ENCODE measurements around the gene IFITM10. TPM values are rescaled to one million over a fixed set of nuclear protein-coding genes. Genes with fewer than 3 reads are reported as not detected.
A peak's percentile ranks its signal among the peaks of the same experiment; 100 is the strongest.
"Not testable (repeated sequence)": the region's sequence is repeated elsewhere in the genome, so short reads cannot be mapped to it uniquely, and the experiment has no call there.

IFITM10 gene
- total RNA-seq, 2 experiments from 2014 or later: 0.96 to 1.3 TPM

- Mint-ChIP-seq H3K36me3 (no peaks in the 10 kb centered on the region), H3K4me3 (no peak overlapping the region), H3K27ac (peak overlapping the region; percentile 66), H3K27me3 (peaks cover 3% of the 10 kb centered on the region), H3K9me3 (ENCODE audit: low read depth) (no peaks in the 10 kb centered on the region), H3K4me1 (peaks cover 49% of the 10 kb centered on the region)
- CTCF ChIA-PET: interaction anchor here (1.1 to 2.6 kb wide), 5 partner anchors 9 to 121 kb away, joined by 4 to 20 read pairs (median 10); partner anchors contain the start of gene CTSD
- ATAC-seq: no peak
- no peak for DNase-seq
These were observed 23.0 kb upstream of the IFITM10 start for GRCh38 chr11:1773131-1773993.

- Mint-ChIP-seq H3K9me3 (ENCODE audit: low read depth) (no peaks in the 10 kb centered on the region), H3K27ac (peak overlapping the region; percentile 83), H3K36me3 (no peaks in the 10 kb centered on the region), H3K4me3 (peak overlapping the region; percentile 45), H3K4me1 (peaks cover 53% of the 10 kb centered on the region), H3K27me3 (peaks cover 3% of the 10 kb centered on the region)
- DNase-seq: peak; percentile 84
- peak; percentile 98 for ATAC-seq
- CTCF ChIA-PET: interaction anchor here (1.1 to 2.6 kb wide), 6 partner anchors 8 to 120 kb away, joined by 4 to 20 read pairs (median 10); partner anchors contain the start of gene CTSD
These were observed 22.1 kb upstream of the IFITM10 start for GRCh38 chr11:1772270-1773130.

GRCh38 chr11:1771700-1772099 lies 21.3 kb upstream of the IFITM10 start:
- no peak for ATAC-seq
- H3K27me3 Mint-ChIP-seq: peaks cover 2% of the 10 kb centered on the region
- CTCF ChIA-PET: interaction anchor here (1.0 to 2.5 kb wide), 4 partner anchors 14 to 119 kb away, joined by 4 to 20 read pairs (median 8); no protein-coding TSS in a partner anchor
- no peak overlapping the region for H3K4me3 Mint-ChIP-seq
- no peaks in the 10 kb centered on the region for H3K36me3 Mint-ChIP-seq
- no peaks in the 10 kb centered on the region for H3K9me3 Mint-ChIP-seq (ENCODE audit: low read depth)
- DNase-seq: no peak
- peak overlapping the region; percentile 83 for H3K27ac Mint-ChIP-seq
- peaks cover 53% of the 10 kb centered on the region for H3K4me1 Mint-ChIP-seq

- no peak overlapping the region for H3K27ac Mint-ChIP-seq
- peaks cover 53% of the 10 kb centered on the region for H3K4me1 Mint-ChIP-seq
- H3K9me3 Mint-ChIP-seq (ENCODE audit: low read depth): no peaks in the 10 kb centered on the region
- no peaks in the 10 kb centered on the region for H3K27me3 Mint-ChIP-seq
- H3K4me3 Mint-ChIP-seq: no peak overlapping the region
- CTCF ChIA-PET: interaction anchor here (1.0 to 2.5 kb wide), 4 partner anchors 13 to 119 kb away, joined by 4 to 20 read pairs (median 8); no protein-coding TSS in a partner anchor
- ATAC-seq (no peak), DNase-seq (no peak)
- no peaks in the 10 kb centered on the region for H3K36me3 Mint-ChIP-seq
These were observed 20.9 kb upstream of the IFITM10 start for GRCh38 chr11:1771273-1771672.

GRCh38 chr11:1770528-1770927 lies 20.1 kb upstream of the IFITM10 start:
- Mint-ChIP-seq H3K4me3 (no peak overlapping the region), H3K9me3 (ENCODE audit: low read depth) (no peaks in the 10 kb centered on the region), H3K27ac (no peak overlapping the region), H3K27me3 (no peaks in the 10 kb centered on the region), H3K4me1 (peaks cover 53% of the 10 kb centered on the region), H3K36me3 (no peaks in the 10 kb centered on the region)
- no peak for ATAC-seq
- CTCF ChIA-PET: interaction anchor here (1.0 kb wide), 1 partner anchor 112 kb away, joined by 3 read pairs; no protein-coding TSS in a partner anchor
- DNase-seq: no peak

- Mint-ChIP-seq H3K27me3 (no peaks in the 10 kb centered on the region), H3K9me3 (ENCODE audit: low read depth) (no peaks in the 10 kb centered on the region), H3K27ac (no peak overlapping the region), H3K4me1 (peaks cover 53% of the 10 kb centered on the region), H3K4me3 (no peak overlapping the region), H3K36me3 (no peaks in the 10 kb centered on the region)
- CTCF ChIA-PET: interaction anchor here (1.0 to 2.2 kb wide), 3 partner anchors 14 to 112 kb away, joined by 3 to 7 read pairs (median 3); no protein-coding TSS in a partner anchor
- DNase-seq (no peak), ATAC-seq (no peak)
These were observed 19.7 kb upstream of the IFITM10 start for GRCh38 chr11:1770061-1770460.

- H3K27me3 Mint-ChIP-seq; H3K36me3 Mint-ChIP-seq; H3K27ac Mint-ChIP-seq; H3K9me3 Mint-ChIP-seq (ENCODE audit: low read depth); DNase-seq; ATAC-seq; H3K4me3 Mint-ChIP-seq: not testable (repeated sequence)
- CTCF ChIA-PET: interaction anchor here (1.0 to 2.2 kb wide), 4 partner anchors 14 to 113 kb away, joined by 3 to 7 read pairs (median 3); no protein-coding TSS in a partner anchor
- H3K4me1 Mint-ChIP-seq: peaks cover 55% of the 10 kb centered on the region
These were observed 19.0 kb upstream of the IFITM10 start for GRCh38 chr11:1769304-1769936.

- DNase-seq (no peak), ATAC-seq (no peak)
These were observed 17.7 kb upstream of the IFITM10 start for GRCh38 chr11:1768141-1768469.

GRCh38 chr11:1767399-1768140 lies 17.2 kb upstream of the IFITM10 start:
- Mint-ChIP-seq H3K9me3 (ENCODE audit: low read depth) (no peaks in the 10 kb centered on the region), H3K27ac (no peak overlapping the region), H3K27me3 (no peaks in the 10 kb centered on the region), H3K4me3 (no peak overlapping the region), H3K36me3 (no peaks in the 10 kb centered on the region), H3K4me1 (peaks cover 51% of the 10 kb centered on the region)
- CTCF ChIA-PET: interaction anchor here (1.5 to 2.2 kb wide), 2 partner anchors 65 to 74 kb away, joined by 5 to 7 read pairs; no protein-coding TSS in a partner anchor
- DNase-seq (no peak), ATAC-seq (no peak)

More at GRCh38 chr11:1768141-1768469, 17.7 kb upstream of the IFITM10 start:
- Mint-ChIP-seq H3K27me3 (no peaks in the 10 kb centered on the region), H3K27ac (no peak overlapping the region), H3K4me1 (peaks cover 51% of the 10 kb centered on the region), H3K36me3 (no peaks in the 10 kb centered on the region), H3K9me3 (ENCODE audit: low read depth) (no peaks in the 10 kb centered on the region), H3K4me3 (no peak overlapping the region)
- CTCF ChIA-PET: interaction anchor here (1.1 to 2.2 kb wide), 2 partner anchors 65 to 74 kb away, joined by 3 to 7 read pairs; no protein-coding TSS in a partner anchor

GRCh38 chr11:1766719-1767398 lies 16.5 kb upstream of the IFITM10 start:
- Mint-ChIP-seq H3K4me3 (no peak overlapping the region), H3K9me3 (ENCODE audit: low read depth) (no peaks in the 10 kb centered on the region), H3K4me1 (peaks cover 51% of the 10 kb centered on the region), H3K27ac (no peak overlapping the region), H3K27me3 (no peaks in the 10 kb centered on the region), H3K36me3 (no peaks in the 10 kb centered on the region)
- ATAC-seq (no peak), DNase-seq (no peak)
- CTCF ChIA-PET: interaction anchor here (1.3 to 1.5 kb wide), 2 partner anchors 66 to 73 kb away, joined by 5 to 6 read pairs; no protein-coding TSS in a partner anchor

- H3K27ac Mint-ChIP-seq: no peak overlapping the region
- peaks cover 48% of the 10 kb centered on the region for H3K4me1 Mint-ChIP-seq
- H3K27me3 Mint-ChIP-seq: no peaks in the 10 kb centered on the region
- H3K9me3 Mint-ChIP-seq (ENCODE audit: low read depth): no peaks in the 10 kb centered on the region
- ATAC-seq: no peak
- no peaks in the 10 kb centered on the region for H3K36me3 Mint-ChIP-seq
- no peak for DNase-seq
- H3K4me3 Mint-ChIP-seq: no peak overlapping the region
- CTCF ChIA-PET: interaction anchor here (1.3 to 1.5 kb wide), 2 partner anchors 67 to 72 kb away, joined by 5 to 6 read pairs; no protein-coding TSS in a partner anchor
These were observed 15.7 kb upstream of the IFITM10 start for GRCh38 chr11:1765871-1766718.

All from activated CD8-positive, alpha-beta memory T cell treated with anti-CD3 and anti-CD28 coated beads, Interleukin-2, amount 10 ng/mL, durations not matched to agents 7 days and 5 days (primary cell).